GM12878 (cell line): Measurements from ENCODE around the gene CGAS. TPM values are rescaled to one million over a fixed set of nuclear protein-coding genes. Genes with fewer than 3 reads are reported as not detected.

Experiments used
- ATAC-seq: fragments of 200-7000 bp; cut with Tn5 transposase; 3 replicates; pipeline ENCODE4 v1.9.1; 2020; ENCODE audit warnings: mild to moderate bottlenecking, moderate library complexity
- BruUV-seq: library from RNA; stranded (reverse); fragments of 400-500 nt; replicated peaks from 2 replicates; lab custom pipeline; 2021; lab: Mats Ljungman, UMichigan
- CTCF ChIA-PET: fragments of 300-600 bp; sonication (Branson Sonifier 250); formaldehyde crosslinking; extraction: SDS; loops from one replicate; lab custom pipeline; 2021; ENCODE audit warnings: inconsistent platforms; lab: Yijun Ruan, JAX
- POLR2A ChIA-PET: fragments of 350-600 bp; formaldehyde crosslinking; extraction: SDS; loops from one replicate; lab custom pipeline; 2021; ENCODE audit warnings: inconsistent platforms; lab: Charles Lee
- RAD21 ChIA-PET: fragments of 300-600 bp; sonication (Branson Sonifier 250); formaldehyde crosslinking; loops from one replicate; lab custom pipeline; 2023; ENCODE audit warnings: antibody characterized with exemption; ENCODE audit not compliant: unreplicated experiment; lab: Charles Lee
- SMC1A ChIA-PET: fragments of 300-600 bp; sonication (Branson Sonifier 250); formaldehyde crosslinking; loops from one replicate; lab custom pipeline; 2023; ENCODE audit not compliant: unreplicated experiment, uncharacterized antibody; lab: Charles Lee
- DNase-seq: peaks from one replicate; pipeline ENCODE4 v3.0.0-alpha.2; 2011; ENCODE audit warnings: low read depth, low spot score
- FAIRE-seq: peaks from 3 replicates; lab custom pipeline; 2011; peaks lifted over from hg19 to GRCh38; lab: Jason Lieb, UNC
- H2AFZ ChIP-seq: 2 replicates; pipeline ENCODE4 v1.6.0; 2011; ENCODE audit warnings: low read depth, low read length, control low read depth; ENCODE audit not compliant: control insufficient read depth
- H3K27ac ChIP-seq: 2 replicates; pipeline ENCODE4 v1.5.1; 2011; ENCODE audit warnings: control low read depth; ENCODE audit not compliant: control insufficient read depth, insufficient read depth
- H3K27me3 ChIP-seq, 2 experiments: replicated peaks in 1 of 2; 2 replicates each; pipeline versions ENCODE4 v1.6.0 to v1.6.1; 2011; ENCODE audit warnings: low read length in 1 of 2; ENCODE audit not compliant: control insufficient read depth in 2 of 2, insufficient read depth in 2 of 2
- H3K36me3 ChIP-seq, 2 experiments: 2 replicates each; pipeline ENCODE4 v1.5.1; 2011; ENCODE audit warnings: low read length in 1 of 2; ENCODE audit not compliant: control insufficient read depth in 2 of 2, insufficient read depth in 2 of 2
- H3K4me1 ChIP-seq: 2 replicates; pipeline ENCODE4 v1.6.1; 2011; ENCODE audit warnings: mild to moderate bottlenecking, low read length, moderate library complexity, mixed read lengths; ENCODE audit not compliant: control insufficient read depth, insufficient read depth
- H3K4me2 ChIP-seq: 2 replicates; pipeline ENCODE4 v1.6.0; 2011; ENCODE audit warnings: control low read depth; ENCODE audit not compliant: control insufficient read depth, insufficient read depth
- H3K4me3 ChIP-seq: fragments of 200-600 bp; sonication (generic); 2 replicates; pipeline ENCODE4 v1.5.1; 2016
- H3K79me2 ChIP-seq: 2 replicates; pipeline ENCODE4 v1.6.0; 2011; ENCODE audit warnings: low read length; ENCODE audit not compliant: control insufficient read depth, insufficient read depth
- H3K9ac ChIP-seq: 2 replicates; pipeline ENCODE4 v1.8.0; 2011; ENCODE audit warnings: low read length, control low read depth, mixed read lengths; ENCODE audit not compliant: control insufficient read depth, insufficient read depth
- H3K9me3 ChIP-seq: replicated peaks from 3 replicates; pipeline ENCODE4 v1.5.1; 2011; ENCODE audit warnings: mild to moderate bottlenecking, low read length; ENCODE audit not compliant: control insufficient read depth, insufficient read depth
- H4K20me1 ChIP-seq: 2 replicates; pipeline ENCODE4 v1.6.0; 2011; ENCODE audit not compliant: control insufficient read depth, insufficient read depth
- HDAC6 ChIP-seq: fragments of 200-600 bp; sonication (generic); IDR thresholded peaks from one replicate; pipeline ENCODE4 v1.8.0; 2017; ENCODE audit warnings: antibody characterized with exemption; ENCODE audit not compliant: unreplicated experiment
- MTA3 ChIP-seq: IDR thresholded peaks from 2 replicates; pipeline ENCODE4 v1.6.1; 2012; ENCODE audit warnings: low read length, inconsistent platforms, borderline replicate concordance
- NR2C1 ChIP-seq: fragments of 450-650 bp; IDR thresholded peaks from 2 replicates; pipeline ENCODE4 v1.6.1; 2017; ENCODE audit warnings: antibody characterized with exemption, mild to moderate bottlenecking, moderate library complexity
- SP1 ChIP-seq: IDR thresholded peaks from one replicate; pipeline ENCODE4 v1.6.1; 2011; ENCODE audit warnings: low read depth, low read length
- WRNIP1 ChIP-seq: IDR thresholded peaks from 2 replicates; pipeline ENCODE4 v1.6.1; 2011; ENCODE audit warnings: low read depth, low read length, improper control_type of control experiment, borderline replicate concordance
- YBX1 ChIP-seq: fragments of 450-650 bp; IDR thresholded peaks from 2 replicates; pipeline ENCODE4 v1.6.1; 2016; ENCODE audit warnings: antibody characterized with exemption
- WGBS: methylation state at CpG from one replicate; pipeline ENCODE4 v1.1.6; 2016; ENCODE audit warnings: low lambda C conversion rate; ENCODE audit not compliant: insufficient replicate concordance, insufficient coverage; ENCODE audit errors: missing lambda C conversion rate; 5-methylcytosine and 5-hydroxymethylcytosine counted together
- in situ Hi-C: fragments of 300-500 bp; cut with MboI; formaldehyde crosslinking; loops from 9 replicates; pipeline ENCODE4 v1.14.3; 2018; ENCODE audit warnings: mixed read lengths
- intact Hi-C: fragments of 100-400 bp; cut with micrococcal nuclease; formaldehyde crosslinking; loops from one replicate; pipeline ENCODE4 v1.14.2; 2022; ENCODE audit not compliant: unreplicated experiment
- polyA plus RNA-seq, 11 experiments: library from polyadenylated mRNA; depleted of rRNA in 4 of 11; unstranded in 6 of 11; stranded (reverse) in 5 of 11; fragments of >200 nt; fragmentation: Nextera tagmentation in 4 of 11; fragmentation: Illumina TruSeq in 1 of 11; extraction: Ambion mirVana in 4 of 11; extraction: Trizol in 1 of 11; gene quantifications; 1 replicate in 1 of 11; 2 replicates in 10 of 11; pipeline versions ENCODE4 v1.2.1 to v1.2.3, GENCODE V29; 2011 to 2016; ENCODE audit warnings: inconsistent platforms in 2 of 11, missing spikeins in 2 of 11, low read depth in 1 of 11
- total RNA-seq, 4 experiments: library from RNA; depleted of rRNA in 3 of 4; stranded (reverse); fragments of >200 nt in 3 of 4; fragmentation: Illumina TruSeq in 1 of 4; extraction: Trizol in 1 of 4; gene quantifications; 2 replicates each; pipeline versions ENCODE4 v1.2.1 to v1.2.3, GENCODE V29; 2013 to 2021
- TF ChIP-seq, protein P1 (sequence below): IDR thresholded peaks from 2 replicates; pipeline ENCODE4 v1.6.1; 2011; ENCODE audit warnings: mild to moderate bottlenecking, low read depth, low read length, moderate library complexity; ENCODE audit not compliant: insufficient replicate concordance
- TF ChIP-seq, protein P2 (sequence below): fragments of 450-650 bp; IDR thresholded peaks from 2 replicates; pipeline ENCODE4 v1.6.1; 2017; ENCODE audit warnings: low read depth, mild to moderate bottlenecking, moderate library complexity

Gene CGAS
- total and polyA plus RNA-seq, 10 of the 15 experiments (the other 5 are each of a cell fraction or from before 2014, with no cell fraction given): 4.7 to 30.2 (median 22.1) TPM

DNA sequence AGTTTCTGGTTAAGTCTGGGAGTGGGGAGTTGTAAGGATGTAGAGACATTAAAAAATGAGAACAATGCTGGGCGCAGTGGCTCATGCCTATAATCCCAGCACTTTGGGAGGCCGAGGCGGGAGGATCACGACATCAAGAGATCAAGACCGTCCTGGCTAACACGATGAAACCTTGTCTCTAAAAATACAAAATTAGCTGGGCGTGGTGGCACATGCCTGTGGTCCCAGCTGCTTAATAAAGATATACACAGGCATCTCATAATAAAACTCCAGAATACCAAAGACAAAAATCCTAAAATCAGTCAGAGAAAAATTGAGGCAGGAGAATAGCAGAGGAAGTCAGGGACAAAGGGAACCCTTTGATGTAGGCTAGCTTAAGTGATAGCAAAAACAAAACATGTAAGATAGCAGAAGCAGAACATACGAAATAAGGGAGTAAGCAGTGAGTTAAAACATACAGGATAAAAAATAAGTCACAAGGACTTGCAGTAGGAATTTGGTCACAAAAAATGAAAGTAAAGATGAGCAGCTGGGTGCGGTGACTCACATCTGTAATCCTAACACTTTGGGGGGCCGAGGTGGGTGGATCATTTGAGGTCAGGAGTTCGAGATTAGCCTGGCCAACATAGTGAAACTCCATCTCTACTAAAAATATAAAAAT, 33.9 kb downstream of the CGAS start:
- WGBS: 69% methylated on average over 11 of the region's 11 CpGs
- ChIA-PET CTCF (interaction anchor here (0.9 kb wide), 1 partner anchor 235 kb away, joined by 3 read pairs; no protein-coding TSS in a partner anchor), RAD21 (no interaction called here), SMC1A (no interaction called here), POLR2A (interaction anchor here (0.5 kb wide), 1 partner anchor 1079 kb away, joined by 5 read pairs; no protein-coding TSS in a partner anchor)
- H3K27me3 ChIP-seq: no peaks in the 10 kb centered on the region
- no peak for ATAC-seq
- intact Hi-C loops (no loop called here), in situ Hi-C loops (no loop called here)
- no peak for DNase-seq
- no peak overlapping the region for H3K4me3 ChIP-seq
- no peak for TF ChIP-seq HDAC6
- no peak for TF ChIP-seq MTA3
- TF ChIP-seq, protein P1, sequence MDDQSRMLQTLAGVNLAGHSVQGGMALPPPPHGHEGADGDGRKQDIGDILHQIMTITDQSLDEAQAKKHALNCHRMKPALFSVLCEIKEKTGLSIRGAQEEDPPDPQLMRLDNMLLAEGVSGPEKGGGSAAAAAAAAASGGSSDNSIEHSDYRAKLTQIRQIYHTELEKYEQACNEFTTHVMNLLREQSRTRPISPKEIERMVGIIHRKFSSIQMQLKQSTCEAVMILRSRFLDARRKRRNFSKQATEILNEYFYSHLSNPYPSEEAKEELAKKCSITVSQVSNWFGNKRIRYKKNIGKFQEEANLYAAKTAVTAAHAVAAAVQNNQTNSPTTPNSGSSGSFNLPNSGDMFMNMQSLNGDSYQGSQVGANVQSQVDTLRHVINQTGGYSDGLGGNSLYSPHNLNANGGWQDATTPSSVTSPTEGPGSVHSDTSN: no peak
- no peak for TF ChIP-seq NR2C1
- no peak for TF ChIP-seq WRNIP1
- TF ChIP-seq, protein P2, sequence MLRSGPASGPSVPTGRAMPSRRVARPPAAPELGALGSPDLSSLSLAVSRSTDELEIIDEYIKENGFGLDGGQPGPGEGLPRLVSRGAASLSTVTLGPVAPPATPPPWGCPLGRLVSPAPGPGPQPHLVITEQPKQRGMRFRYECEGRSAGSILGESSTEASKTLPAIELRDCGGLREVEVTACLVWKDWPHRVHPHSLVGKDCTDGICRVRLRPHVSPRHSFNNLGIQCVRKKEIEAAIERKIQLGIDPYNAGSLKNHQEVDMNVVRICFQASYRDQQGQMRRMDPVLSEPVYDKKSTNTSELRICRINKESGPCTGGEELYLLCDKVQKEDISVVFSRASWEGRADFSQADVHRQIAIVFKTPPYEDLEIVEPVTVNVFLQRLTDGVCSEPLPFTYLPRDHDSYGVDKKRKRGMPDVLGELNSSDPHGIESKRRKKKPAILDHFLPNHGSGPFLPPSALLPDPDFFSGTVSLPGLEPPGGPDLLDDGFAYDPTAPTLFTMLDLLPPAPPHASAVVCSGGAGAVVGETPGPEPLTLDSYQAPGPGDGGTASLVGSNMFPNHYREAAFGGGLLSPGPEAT: no peak
- no peak for TF ChIP-seq YBX1
- no peak for TF ChIP-seq SP1
- no peak for FAIRE-seq
- H3K4me2 ChIP-seq: no peak overlapping the region
- no peak overlapping the region for H3K9ac ChIP-seq
- no TSS peak for BruUV-seq
- H4K20me1 ChIP-seq: no peaks in the 10 kb centered on the region
- H3K4me1 ChIP-seq: no peaks in the 10 kb centered on the region
- H3K9me3 ChIP-seq: no peaks in the 10 kb centered on the region
- H3K79me2 ChIP-seq: no peaks in the 10 kb centered on the region
- no peak overlapping the region for H2AFZ ChIP-seq
- peaks cover 4 to 19% of the 10 kb centered on the region in 2 experiments for H3K36me3 ChIP-seq
- no peak overlapping the region for H3K27ac ChIP-seq
